Gastrocnemius medialis (tissue), 4 donors: ENCODE data around the gene ABI1. TPM values are rescaled to one million over a fixed set of nuclear protein-coding genes. Genes with fewer than 3 reads are reported as not detected.

Experiments used
- ATAC-seq, 2 donors: fragments of 150-250 bp; one replicate each; pipeline ENCODE4 v1.9.1; 2016
- DNase-seq, 2 donors: peaks; one replicate each; pipeline ENCODE4 v3.0.0-alpha.2; 2019
- H3K27ac ChIP-seq, 4 donors: fragments of 200-600 bp; sonication (generic); 1 replicate in 1 of 4; 2 replicates in 3 of 4; pipeline ENCODE4 v1.5.1; 2016 to 2018; ENCODE audit warnings: mild to moderate bottlenecking in 2 of 4, moderate library complexity in 1 of 4
- H3K27me3 ChIP-seq, 3 donors: fragments of 200-600 bp; sonication (generic) in 2 of 3; 1 replicate in 1 of 3; 2 replicates in 2 of 3; pipeline versions ENCODE4 v1.5.1 to v1.6.0; 2016 to 2019; ENCODE audit warnings: mild to moderate bottlenecking in 1 of 3, moderate library complexity in 1 of 3
- H3K36me3 ChIP-seq, 2 donors: fragments of 200-600 bp; sonication (generic) in 1 of 2; one replicate each; pipeline ENCODE4 v1.5.1; 2017 to 2018
- H3K4me1 ChIP-seq, 2 donors: fragments of 200-600 bp; sonication (generic) in 1 of 2; one replicate each; pipeline ENCODE4 v1.5.1; 2016 to 2017; ENCODE audit warnings: mild to moderate bottlenecking in 2 of 2
- H3K4me3 ChIP-seq, 4 donors: fragments of 200-600 bp; sonication (generic) in 3 of 4; 1 replicate in 1 of 4; 2 replicates in 3 of 4; pipeline ENCODE4 v1.5.1; 2016 to 2019; ENCODE audit warnings: mild to moderate bottlenecking in 2 of 4
- H3K9me3 ChIP-seq, 3 donors: fragments of 200-600 bp; sonication (generic) in 2 of 3; 1 replicate in 1 of 3; 2 replicates in 2 of 3; pipeline ENCODE4 v1.5.1; 2016 to 2019
- CTCF ChIP-seq, 5 experiments: fragments of 450-650 bp in 3 of 5; fragments of 200-600 bp in 2 of 5; sonication (generic) in 2 of 5; IDR thresholded peaks in 4 of 5; conservative IDR thresholded peaks in 1 of 5; 1 replicate in 4 of 5; 2 replicates in 1 of 5; pipeline ENCODE4 v1.5.1; 2016 to 2019; ENCODE audit warnings: antibody characterized with exemption in 5 of 5, mild to moderate bottlenecking in 3 of 5, moderate library complexity in 3 of 5
- POLR2A ChIP-seq, 2 donors: fragments of 450-650 bp; IDR thresholded peaks; one replicate each; pipeline ENCODE4 v1.6.1; 2017; ENCODE audit warnings: antibody characterized with exemption in 2 of 2, mild to moderate bottlenecking in 2 of 2, moderate library complexity in 2 of 2
- in situ Hi-C, 4 donors: fragments of 200-750 bp; cut with MboI; loops; one replicate each; pipeline versions ENCODE4 v1.15.0 to v1.8.0; 2017; ENCODE audit warnings: low sequenced_read_pairs in 4 of 4
- intact Hi-C: fragments of 100-400 bp; cut with DNase I; formaldehyde crosslinking; loops from one replicate; pipeline ENCODE4 v1.15.1; 2023; ENCODE audit warnings: low total_unique reads
- total RNA-seq, 4 donors: library from RNA; depleted of rRNA; stranded (reverse); fragments of >200 nt; gene quantifications; one replicate each; pipeline versions ENCODE4 v1.1.0 to v1.2.3, GENCODE V29; 2016

Gene ABI1
- total RNA-seq, 4 donors from 2014 or later = 20.9 to 32.6 (median 28.3) TPM

GRCh38 chr10:26706206-26706605, 154.6 kb downstream of the ABI1 start:
- Histone ChIP-seq H3K36me3 (peaks cover 0 to 28% of the 10 kb centered on the region in 2 donors), H3K9me3 (no peaks in the 10 kb centered on the region), H3K27me3 (no peaks in the 10 kb centered on the region), H3K4me1 (no peaks in the 10 kb centered on the region), H3K4me3 (no peak overlapping the region), H3K27ac (no peak overlapping the region)
- in situ Hi-C loops (loop anchor here in 1 of 4 donors (25.0 kb wide), 1 partner anchor 156 kb away; the partner anchor contains the start of gene ABI1), intact Hi-C loops (no loop called here)
- ATAC-seq = no peak
- TF ChIP-seq POLR2A (IDR thresholded peaks at IDR 0.05) (no peak), CTCF (IDR thresholded peaks at IDR 0.05 in 4 of 5, conservative IDR thresholded peaks at IDR 0.05 in 1 of 5) (no peak)
- no peak for DNase-seq

- no peak for DNase-seq
- no peak for ATAC-seq
- Histone ChIP-seq H3K4me3 (no peak overlapping the region), H3K9me3 (no peaks in the 10 kb centered on the region), H3K27ac (no peak overlapping the region), H3K4me1 (no peaks in the 10 kb centered on the region), H3K27me3 (no peaks in the 10 kb centered on the region), H3K36me3 (peaks cover 0 to 24% of the 10 kb centered on the region in 2 donors)
- intact Hi-C loops (no loop called here), in situ Hi-C loops (loop anchor here in 1 of 4 donors (25.0 kb wide), 1 partner anchor 158 kb away; the partner anchor contains the start of gene ABI1)
- TF ChIP-seq CTCF (IDR thresholded peaks at IDR 0.05 in 4 of 5, conservative IDR thresholded peaks at IDR 0.05 in 1 of 5) = no peak
- TF ChIP-seq POLR2A (IDR thresholded peaks at IDR 0.05) = no peak
These were observed 156.8 kb downstream of the ABI1 start for GRCh38 chr10:26703974-26704373.

- intact Hi-C loops = no loop called here
- no peak overlapping the region for H3K4me3 ChIP-seq
- no peaks in the 10 kb centered on the region for H3K27me3 ChIP-seq
- DNase-seq = no peak
- in situ Hi-C loops = loop anchor here in 1 of 4 donors (25.0 kb wide), 1 partner anchor 159 kb away; the partner anchor contains the start of gene ABI1
- peaks cover 0 to 19% of the 10 kb centered on the region in 2 donors for H3K36me3 ChIP-seq
- TF ChIP-seq POLR2A (IDR thresholded peaks at IDR 0.05) = no peak
- no peak for TF ChIP-seq CTCF (IDR thresholded peaks at IDR 0.05 in 4 of 5, conservative IDR thresholded peaks at IDR 0.05 in 1 of 5)
- ATAC-seq = no peak
- H3K9me3 ChIP-seq = no peaks in the 10 kb centered on the region
- peaks cover 7 to 8% of the 10 kb centered on the region in 2 donors for H3K4me1 ChIP-seq
- H3K27ac ChIP-seq = no peak overlapping the region
These were observed 157.7 kb downstream of the ABI1 start for GRCh38 chr10:26703096-26703495.

GRCh38 chr10:26700884-26701630, 159.7 kb downstream of the ABI1 start:
- Histone ChIP-seq H3K9me3 (no peaks in the 10 kb centered on the region), H3K36me3 (peaks cover 0 to 11% of the 10 kb centered on the region in 2 donors), H3K4me1 (peaks cover 8 to 13% of the 10 kb centered on the region in 2 donors), H3K27ac (no peak overlapping the region), H3K27me3 (no peaks in the 10 kb centered on the region), H3K4me3 (no peak overlapping the region)
- intact Hi-C loops (no loop called here), in situ Hi-C loops (loop anchor here in 1 of 4 donors (25.0 kb wide), 1 partner anchor 161 kb away; the partner anchor contains the start of gene ABI1)
- no peak for ATAC-seq
- TF ChIP-seq CTCF (IDR thresholded peaks at IDR 0.05 in 4 of 5, conservative IDR thresholded peaks at IDR 0.05 in 1 of 5) = no peak
- TF ChIP-seq POLR2A (IDR thresholded peaks at IDR 0.05) = no peak
- no peak for DNase-seq
